CD4-positive, alpha-beta memory T cell (primary cell): ENCODE data around the gene CD86. TPM values are rescaled to one million over a fixed set of nuclear protein-coding genes. Genes with fewer than 3 reads are reported as not detected.

Experiments used
- CTCF ChIA-PET: fragments of 350-600 bp; sonication (Branson Sonifier 250); formaldehyde crosslinking; loops from one replicate; lab custom pipeline; 2021; ENCODE audit warnings: inconsistent platforms; ENCODE audit not compliant: partially characterized antibody; lab: Charles Lee
- POLR2A ChIA-PET: fragments of 350-600 bp; sonication (Branson Sonifier 250); formaldehyde crosslinking; loops from one replicate; lab custom pipeline; 2021; ENCODE audit not compliant: partially characterized antibody; lab: Charles Lee
- DNase-seq, 5 donors: peaks; one replicate each; pipeline versions ENCODE4 v3.0.0 to v3.0.0-alpha.2; 2020 to 2022; ENCODE audit warnings: mixed read lengths in 1 of 5
- H3K27ac ChIP-seq: one replicate; pipeline ENCODE4 v1.7.0; 2013; ENCODE audit warnings: low read depth, low read length
- H3K27me3 ChIP-seq: 2 replicates; pipeline ENCODE4 v1.7.0; 2013; ENCODE audit warnings: mild to moderate bottlenecking, low read length, moderate library complexity; ENCODE audit not compliant: insufficient read depth
- H3K36me3 ChIP-seq: 2 replicates; pipeline ENCODE4 v1.7.0; 2013; ENCODE audit warnings: mild to moderate bottlenecking, low read length, moderate library complexity; ENCODE audit not compliant: insufficient read depth
- H3K4me1 ChIP-seq: 2 replicates; pipeline ENCODE4 v1.7.0; 2013; ENCODE audit warnings: mild to moderate bottlenecking, low read length, moderate library complexity; ENCODE audit not compliant: insufficient read depth
- H3K4me3 ChIP-seq, 2 donors: one replicate each; pipeline ENCODE4 v1.7.0; 2013; ENCODE audit warnings: low read length in 2 of 2, mild to moderate bottlenecking in 1 of 2
- H3K9me3 ChIP-seq, 2 donors: one replicate each; pipeline ENCODE4 v1.7.0; 2013; ENCODE audit warnings: low read length in 2 of 2, control low read depth in 1 of 2; ENCODE audit not compliant: control insufficient read depth in 1 of 2
- H3K27ac Mint-ChIP-seq, 7 donors: one replicate each; pipeline ENCODE4 v1.8.0; 2020 to 2021; ENCODE audit warnings: mixed read lengths in 7 of 7, mild to moderate bottlenecking in 6 of 7, inconsistent platforms in 3 of 7, moderate library complexity in 3 of 7
- H3K27me3 Mint-ChIP-seq, 2 donors: one replicate each; pipeline ENCODE4 v1.8.0; 2020 to 2021; ENCODE audit warnings: mixed read lengths in 2 of 2
- H3K36me3 Mint-ChIP-seq, 2 donors: one replicate each; pipeline ENCODE4 v1.8.0; 2020 to 2021; ENCODE audit warnings: mixed read lengths in 2 of 2, inconsistent platforms in 1 of 2, mild to moderate bottlenecking in 1 of 2
- H3K4me1 Mint-ChIP-seq, 4 donors: one replicate each; pipeline ENCODE4 v1.8.0; 2020 to 2021; ENCODE audit warnings: mixed read lengths in 4 of 4, mild to moderate bottlenecking in 1 of 4
- H3K4me3 Mint-ChIP-seq, 8 donors: one replicate each; pipeline ENCODE4 v1.8.0; 2020 to 2021; ENCODE audit warnings: mixed read lengths in 8 of 8, mild to moderate bottlenecking in 7 of 8, moderate library complexity in 6 of 8, inconsistent platforms in 3 of 8
- H3K9me3 Mint-ChIP-seq, 8 donors: one replicate each; pipeline ENCODE4 v1.8.0; 2020 to 2021; ENCODE audit warnings: mixed read lengths in 8 of 8, mild to moderate bottlenecking in 5 of 8, inconsistent platforms in 3 of 8, moderate library complexity in 1 of 8
- intact Hi-C: fragments of 100-400 bp; cut with micrococcal nuclease; formaldehyde crosslinking; loops from one replicate; pipeline ENCODE4 v1.15.1; 2023
- polyA plus RNA-seq, 2 donors: library from polyadenylated mRNA; unstranded; fragments of 300-500 nt; fragmentation: Illumina TruSeq; gene quantifications; one replicate each; pipeline ENCODE4 v1.2.3, GENCODE V29; 2021
- total RNA-seq, 2 experiments: library from RNA; stranded (reverse); gene quantifications; one replicate each; pipeline ENCODE4 v1.2.3, GENCODE V29; 2021

CD86 gene
- total and polyA plus RNA-seq, 4 experiments from 2014 or later: 0.31 to 1.8 (median 0.90) TPM

- no peaks in the 10 kb centered on the region for H3K9me3 ChIP-seq
- H3K27me3 ChIP-seq: peaks cover 4% of the 10 kb centered on the region
- no peaks in the 10 kb centered on the region for H3K4me1 ChIP-seq
- POLR2A ChIA-PET: no interaction called here
- DNase-seq: no peak
- peaks cover 12 to 13% of the 10 kb centered on the region in 2 donors for H3K27me3 Mint-ChIP-seq
- no peak overlapping the region for H3K27ac ChIP-seq
- no peaks in the 10 kb centered on the region for H3K36me3 Mint-ChIP-seq
- no peak overlapping the region for H3K4me3 Mint-ChIP-seq
- no peak overlapping the region for H3K27ac Mint-ChIP-seq
- no peaks in the 10 kb centered on the region for H3K36me3 ChIP-seq
- H3K4me1 Mint-ChIP-seq: no peaks in the 10 kb centered on the region
- CTCF ChIA-PET: no interaction called here
- intact Hi-C loops: no loop called here
- H3K9me3 Mint-ChIP-seq: peaks cover 0 to 5% (median 0%) of the 10 kb centered on the region in 8 donors
- H3K4me3 ChIP-seq: no peak overlapping the region
These were observed 2.5 kb downstream of the CD86 start for GRCh38 chr3:122057671-122058070.

- Histone ChIP-seq H3K9me3 (no peaks in the 10 kb centered on the region), H3K27ac (no peak overlapping the region), H3K4me1 (no peaks in the 10 kb centered on the region), H3K4me3 (no peak overlapping the region), H3K27me3 (no peaks in the 10 kb centered on the region), H3K36me3 (no peaks in the 10 kb centered on the region)
- Mint-ChIP-seq H3K36me3 (no peaks in the 10 kb centered on the region), H3K27me3 (peaks cover 11 to 13% of the 10 kb centered on the region in 2 donors), H3K4me1 (no peaks in the 10 kb centered on the region), H3K27ac (peak overlapping the region in 1 of 7 donors; percentile 47), H3K4me3 (no peak overlapping the region), H3K9me3 (peaks cover 0 to 5% (median 0%) of the 10 kb centered on the region in 8 donors)
- intact Hi-C loops: no loop called here
- CTCF ChIA-PET: no interaction called here
- POLR2A ChIA-PET: no interaction called here
- DNase-seq: no peak
These were observed 3.1 kb downstream of the CD86 start for GRCh38 chr3:122058294-122058693.

- ChIA-PET CTCF (no interaction called here), POLR2A (no interaction called here)
- peaks cover 0 to 5% (median 0%) of the 10 kb centered on the region in 8 donors for H3K9me3 Mint-ChIP-seq
- no peak for DNase-seq
- peaks cover 12 to 13% of the 10 kb centered on the region in 2 donors for H3K27me3 Mint-ChIP-seq
- no peak overlapping the region for H3K27ac ChIP-seq
- no peaks in the 10 kb centered on the region for H3K36me3 ChIP-seq
- intact Hi-C loops: no loop called here
- no peaks in the 10 kb centered on the region for H3K36me3 Mint-ChIP-seq
- H3K4me3 Mint-ChIP-seq: no peak overlapping the region
- no peak overlapping the region for H3K4me3 ChIP-seq
- no peak overlapping the region for H3K27ac Mint-ChIP-seq
- no peaks in the 10 kb centered on the region for H3K9me3 ChIP-seq
- H3K4me1 ChIP-seq: no peaks in the 10 kb centered on the region
- H3K27me3 ChIP-seq: no peaks in the 10 kb centered on the region
- no peaks in the 10 kb centered on the region for H3K4me1 Mint-ChIP-seq
These were observed 5.0 kb downstream of the CD86 start for GRCh38 chr3:122060040-122060698.

- Histone ChIP-seq H3K27ac (no peak overlapping the region), H3K36me3 (no peaks in the 10 kb centered on the region), H3K9me3 (no peaks in the 10 kb centered on the region), H3K27me3 (no peaks in the 10 kb centered on the region), H3K4me3 (no peak overlapping the region), H3K4me1 (no peaks in the 10 kb centered on the region)
- no peaks in the 10 kb centered on the region for H3K36me3 Mint-ChIP-seq
- peaks cover 2 to 8% of the 10 kb centered on the region in 2 donors for H3K27me3 Mint-ChIP-seq
- intact Hi-C loops: no loop called here
- no peak for DNase-seq
- CTCF ChIA-PET: interaction anchor here (1.6 kb wide), 1 partner anchor 10 kb away, joined by 4 read pairs; no protein-coding TSS in a partner anchor
- H3K4me3 Mint-ChIP-seq: no peak overlapping the region
- H3K27ac Mint-ChIP-seq: no peak overlapping the region
- H3K4me1 Mint-ChIP-seq: peaks cover 0 to 5% (median 2%) of the 10 kb centered on the region in 4 donors
- no peaks in the 10 kb centered on the region for H3K9me3 Mint-ChIP-seq
- POLR2A ChIA-PET: no interaction called here
These were observed 8.7 kb downstream of the CD86 start for GRCh38 chr3:122063908-122064307.

- POLR2A ChIA-PET: no interaction called here
- no peak overlapping the region for H3K27ac ChIP-seq
- Mint-ChIP-seq H3K9me3 (no peaks in the 10 kb centered on the region), H3K27ac (no peak overlapping the region), H3K36me3 (no peaks in the 10 kb centered on the region), H3K27me3 (peaks cover 0 to 7% of the 10 kb centered on the region in 2 donors), H3K4me3 (no peak overlapping the region), H3K4me1 (peaks cover 0 to 5% (median 2%) of the 10 kb centered on the region in 4 donors)
- H3K4me1 ChIP-seq: no peaks in the 10 kb centered on the region
- intact Hi-C loops: no loop called here
- DNase-seq: no peak
- CTCF ChIA-PET: interaction anchor here (1.6 kb wide), 1 partner anchor 10 kb away, joined by 4 read pairs; no protein-coding TSS in a partner anchor
- H3K27me3 ChIP-seq: no peaks in the 10 kb centered on the region
- H3K4me3 ChIP-seq: no peak overlapping the region
- H3K36me3 ChIP-seq: no peaks in the 10 kb centered on the region
- no peaks in the 10 kb centered on the region for H3K9me3 ChIP-seq
These were observed 9.2 kb downstream of the CD86 start for GRCh38 chr3:122064326-122064725.

GRCh38 chr3:122066331-122067213 is 11.4 kb downstream of the CD86 start:
- no peaks in the 10 kb centered on the region for H3K27me3 ChIP-seq
- no peak overlapping the region for H3K27ac ChIP-seq
- peaks cover 1 to 7% of the 10 kb centered on the region in 2 donors for H3K27me3 Mint-ChIP-seq
- POLR2A ChIA-PET: interaction anchor here (0.6 kb wide), 1 partner anchor 28 kb away, joined by 4 read pairs; no protein-coding TSS in a partner anchor
- H3K36me3 ChIP-seq: no peaks in the 10 kb centered on the region
- CTCF ChIA-PET: no interaction called here
- H3K4me3 ChIP-seq: no peak overlapping the region
- H3K9me3 ChIP-seq: no peaks in the 10 kb centered on the region
- no peaks in the 10 kb centered on the region for H3K36me3 Mint-ChIP-seq
- H3K4me3 Mint-ChIP-seq: peak overlapping the region in 1 of 8 donors; percentile 6
- DNase-seq: no peak
- peaks cover 0 to 4% (median 0%) of the 10 kb centered on the region in 8 donors for H3K9me3 Mint-ChIP-seq
- peaks cover 0 to 5% (median 2%) of the 10 kb centered on the region in 4 donors for H3K4me1 Mint-ChIP-seq
- intact Hi-C loops: no loop called here
- no peak overlapping the region for H3K27ac Mint-ChIP-seq
- H3K4me1 ChIP-seq: no peaks in the 10 kb centered on the region

GRCh38 chr3:122067214-122067550 is 12.0 kb downstream of the CD86 start:
- Mint-ChIP-seq H3K9me3 (peaks cover 0 to 4% (median 0%) of the 10 kb centered on the region in 8 donors), H3K4me1 (peaks cover 0 to 5% (median 2%) of the 10 kb centered on the region in 4 donors), H3K36me3 (no peaks in the 10 kb centered on the region), H3K4me3 (peak overlapping the region in 1 of 8 donors; percentile 6), H3K27ac (no peak overlapping the region), H3K27me3 (peaks cover 1 to 6% of the 10 kb centered on the region in 2 donors)
- Histone ChIP-seq H3K9me3 (no peaks in the 10 kb centered on the region), H3K4me1 (no peaks in the 10 kb centered on the region), H3K36me3 (no peaks in the 10 kb centered on the region), H3K27me3 (no peaks in the 10 kb centered on the region), H3K27ac (no peak overlapping the region), H3K4me3 (no peak overlapping the region)
- DNase-seq: no peak
- intact Hi-C loops: no loop called here
- ChIA-PET CTCF (no interaction called here), POLR2A (no interaction called here)
